HepG2 (cell line): Measurements from ENCODE around the gene UPK1B. TPM values are rescaled to one million over a fixed set of nuclear protein-coding genes. Genes with fewer than 3 reads are reported as not detected.

Experiments used
- ATAC-seq: fragments of 200-7000 bp; cut with Tn5 transposase; 3 replicates; pipeline ENCODE4 v1.9.1; 2020; ENCODE audit warnings: mild to moderate bottlenecking, moderate library complexity
- BruUV-seq: library from RNA; stranded (reverse); fragments of 400-500 nt; replicated peaks from 2 replicates; lab custom pipeline; 2021; lab: Mats Ljungman, UMichigan
- CTCF ChIA-PET: fragments of 300-600 bp; formaldehyde crosslinking; extraction: SDS; loops from one replicate; lab custom pipeline; 2021; ENCODE audit warnings: low total read pairs, inconsistent platforms, low intra/inter-chr PET ratio; lab: Yijun Ruan, JAX
- POLR2A ChIA-PET: fragments of 350-600 bp; sonication (Branson Sonifier 250); formaldehyde crosslinking; loops from one replicate; lab custom pipeline; 2020; ENCODE audit warnings: antibody characterized with exemption, inconsistent platforms; lab: Yijun Ruan, JAX
- DNase-seq: peaks from one replicate; pipeline ENCODE4 v3.0.0-alpha.2; 2015; ENCODE audit warnings: low spot score
- FAIRE-seq: peaks from 3 replicates; lab custom pipeline; 2011; peaks lifted over from hg19 to GRCh38; lab: Jason Lieb, UNC
- H2AFZ ChIP-seq: one replicate; pipeline ENCODE4 v1.6.1; 2011; ENCODE audit warnings: low read length, inconsistent platforms
- H3K27ac ChIP-seq: fragments of 300-600 bp; 3 replicates; pipeline ENCODE4 v1.8.0; 2011; ENCODE audit warnings: mixed run types, mild to moderate bottlenecking, mixed read lengths, low read length, inconsistent platforms; ENCODE audit not compliant: insufficient read depth; ENCODE audit errors: extremely low read length
- H3K27me3 ChIP-seq, 2 experiments: fragments of 200-600 bp in 1 of 2; 2 replicates in 1 of 2; 3 replicates in 1 of 2; pipeline versions ENCODE4 v1.6.0 to v1.8.0; 2011; ENCODE audit warnings: low read length in 2 of 2, mild to moderate bottlenecking in 2 of 2, moderate library complexity in 2 of 2, inconsistent platforms in 1 of 2; ENCODE audit not compliant: insufficient read depth in 2 of 2, control insufficient read depth in 1 of 2
- H3K36me3 ChIP-seq, 2 experiments: fragments of 200-600 bp in 1 of 2; replicated peaks in 1 of 2; 2 replicates in 1 of 2; 3 replicates in 1 of 2; pipeline versions ENCODE4 v1.5.1 to v1.8.0; 2011; ENCODE audit warnings: low read length in 2 of 2, inconsistent platforms in 1 of 2; ENCODE audit not compliant: insufficient read depth in 2 of 2, control insufficient read depth in 1 of 2
- H3K4me1 ChIP-seq: 2 replicates; pipeline ENCODE4 v1.5.1; 2012; ENCODE audit warnings: low read length, inconsistent platforms; ENCODE audit not compliant: insufficient read depth
- H3K4me2 ChIP-seq: 2 replicates; pipeline ENCODE4 v1.6.0; 2011; ENCODE audit warnings: low read depth, low read length, inconsistent platforms
- H3K4me3 ChIP-seq, 3 experiments: fragments of 200-600 bp in 1 of 3; sonication (generic), shearing (Covaris generic) in 1 of 3; replicated peaks in 1 of 3; 2 replicates each; pipeline ENCODE4 v1.5.1; 2011 to 2016; ENCODE audit warnings: low read length in 3 of 3, inconsistent platforms in 2 of 3, low read depth in 2 of 3, mild to moderate bottlenecking in 2 of 3, control low read depth in 1 of 3, mixed read lengths in 1 of 3; ENCODE audit not compliant: insufficient read depth in 1 of 3
- H3K79me2 ChIP-seq: one replicate; pipeline ENCODE4 v1.6.1; 2011; ENCODE audit warnings: low read length, inconsistent platforms; ENCODE audit not compliant: insufficient read depth
- H3K9ac ChIP-seq: 2 replicates; pipeline ENCODE4 v1.6.0; 2011; ENCODE audit warnings: mild to moderate bottlenecking, low read depth, low read length, inconsistent platforms; ENCODE audit not compliant: insufficient read depth
- H3K9me3 ChIP-seq: 2 replicates; pipeline ENCODE4 v1.5.1; 2012; ENCODE audit warnings: mild to moderate bottlenecking, low read length
- H4K20me1 ChIP-seq: 2 replicates; pipeline ENCODE4 v1.6.0; 2011; ENCODE audit warnings: inconsistent platforms, mild to moderate bottlenecking, low read length, moderate library complexity; ENCODE audit not compliant: insufficient read depth
- HNF4A ChIP-seq: sonication (generic); formaldehyde crosslinking; IDR thresholded peaks from 2 replicates; pipeline ENCODE4 v1.4.0; 2020; ENCODE audit warnings: missing genetic modification reagents
- NFIB ChIP-seq: sonication (generic); formaldehyde crosslinking; IDR thresholded peaks from 2 replicates; pipeline ENCODE4 v1.9.0; 2021; ENCODE audit warnings: missing genetic modification reagents, mild to moderate bottlenecking, borderline replicate concordance
- SMC3 ChIP-seq: IDR thresholded peaks from 2 replicates; pipeline ENCODE4 v1.6.1; 2011; ENCODE audit warnings: low read length, improper control_type of control experiment
- TBP ChIP-seq: sonication (generic); formaldehyde crosslinking; IDR thresholded peaks from 2 replicates; pipeline ENCODE4 v1.5.0; 2020; ENCODE audit warnings: missing genetic modification reagents
- ZFAT ChIP-seq: sonication (generic); formaldehyde crosslinking; conservative IDR thresholded peaks from 2 replicates; pipeline ENCODE4 v1.8.1; 2023; ENCODE audit warnings: missing genetic modification reagents, inconsistent platforms
- ZKSCAN8 ChIP-seq: IDR thresholded peaks from 2 replicates; pipeline ENCODE4 v1.6.1; 2016; ENCODE audit warnings: borderline replicate concordance, missing genetic modification reagents, missing compliant biosample characterization
- ZNF337 ChIP-seq: sonication (generic); formaldehyde crosslinking; IDR thresholded peaks from 2 replicates; pipeline ENCODE4 v1.5.1; 2020; ENCODE audit warnings: missing genetic modification reagents, low read depth, mild to moderate bottlenecking, borderline replicate concordance
- ZNF382 ChIP-seq: sonication (generic); formaldehyde crosslinking; IDR thresholded peaks from 2 replicates; pipeline ENCODE4 v1.5.0; 2020; ENCODE audit warnings: missing genetic modification reagents, mild to moderate bottlenecking, borderline replicate concordance
- ZNF879 ChIP-seq: sonication (generic); formaldehyde crosslinking; IDR thresholded peaks from 2 replicates; pipeline ENCODE4 v1.8.1; 2023; ENCODE audit warnings: missing genetic modification reagents
- WGBS: methylation state at CpG from one replicate; pipeline ENCODE4 v1.1.6; 2017; ENCODE audit warnings: low lambda C conversion rate; 5-methylcytosine and 5-hydroxymethylcytosine counted together
- in situ Hi-C: cut with HindIII; loops from 2 replicates; pipeline ENCODE4 v1.10.0; 2017; ENCODE audit warnings: low pct_unique_long_range_greater_than_20kb; ENCODE audit not compliant: extremely low pct_ligation_motif_present
- intact Hi-C: fragments of 100-400 bp; cut with micrococcal nuclease; formaldehyde crosslinking; loops from one replicate; pipeline ENCODE4 v1.10.0; 2022; ENCODE audit not compliant: unreplicated experiment
- polyA plus RNA-seq, 8 experiments: library from polyadenylated mRNA; depleted of rRNA in 3 of 8; stranded (reverse) in 7 of 8; unstranded in 1 of 8; fragments of >200 nt; fragmentation: Illumina TruSeq in 4 of 8; extraction: Trizol in 4 of 8; gene quantifications; 2 replicates each; pipeline versions ENCODE4 v1.2.1 to v1.2.3, GENCODE V29; 2011 to 2016; ENCODE audit warnings: low read depth in 4 of 8, missing spikeins in 1 of 8, mixed read lengths in 1 of 8; ENCODE audit not compliant: insufficient read depth in 1 of 8
- total RNA-seq, 5 experiments: library from RNA; depleted of rRNA; stranded (reverse); fragments of >200 nt; fragmentation: Illumina TruSeq; extraction: Trizol; gene quantifications; 2 replicates each; pipeline ENCODE4 v1.2.3, GENCODE V29; 2016; ENCODE audit warnings: low read depth in 1 of 5
- TF ChIP-seq, protein P1 (sequence below): IDR thresholded peaks from 2 replicates; pipeline ENCODE4 v1.4.0; 2020; ENCODE audit warnings: mild to moderate bottlenecking, missing genetic modification reagents
- TF ChIP-seq, protein P2 (sequence below): IDR thresholded peaks from 2 replicates; pipeline ENCODE4 v1.6.1; 2012; ENCODE audit warnings: low read length, improper control_type of control experiment
- TF ChIP-seq, protein P3 (sequence below): sonication (generic); formaldehyde crosslinking; IDR thresholded peaks from 2 replicates; pipeline ENCODE4 v1.4.0; 2020; ENCODE audit warnings: missing genetic modification reagents

Gene UPK1B
- total and polyA plus RNA-seq, 2 of the 13 experiments (the other 11 are each of a cell fraction or from before 2014, with no cell fraction given): not detected

DNA sequence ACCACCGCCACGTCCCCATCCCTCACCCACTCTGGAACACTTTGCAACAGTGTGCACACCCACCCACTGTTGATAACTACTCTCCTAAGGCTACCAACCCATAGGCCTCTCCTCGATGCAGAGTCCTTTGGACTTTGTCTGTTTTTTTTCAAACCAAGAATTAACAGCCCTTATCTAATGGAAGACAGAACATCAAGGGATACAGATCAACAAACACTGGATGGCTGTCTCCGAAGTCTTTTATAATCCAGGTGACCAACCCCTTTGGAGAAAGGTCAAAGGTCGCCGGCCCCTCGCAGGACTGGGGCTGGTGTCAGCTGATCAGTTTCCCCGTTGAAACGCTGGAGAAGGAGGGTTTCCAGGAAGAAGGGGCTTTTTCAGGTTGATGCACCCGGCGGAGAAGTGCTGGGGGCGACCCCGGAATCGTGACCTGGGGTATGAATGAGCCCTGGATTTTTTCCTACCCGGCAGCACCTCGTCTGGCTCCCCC, 66.7 kb downstream of the UPK1B start (continued):
- TF ChIP-seq, protein P1, sequence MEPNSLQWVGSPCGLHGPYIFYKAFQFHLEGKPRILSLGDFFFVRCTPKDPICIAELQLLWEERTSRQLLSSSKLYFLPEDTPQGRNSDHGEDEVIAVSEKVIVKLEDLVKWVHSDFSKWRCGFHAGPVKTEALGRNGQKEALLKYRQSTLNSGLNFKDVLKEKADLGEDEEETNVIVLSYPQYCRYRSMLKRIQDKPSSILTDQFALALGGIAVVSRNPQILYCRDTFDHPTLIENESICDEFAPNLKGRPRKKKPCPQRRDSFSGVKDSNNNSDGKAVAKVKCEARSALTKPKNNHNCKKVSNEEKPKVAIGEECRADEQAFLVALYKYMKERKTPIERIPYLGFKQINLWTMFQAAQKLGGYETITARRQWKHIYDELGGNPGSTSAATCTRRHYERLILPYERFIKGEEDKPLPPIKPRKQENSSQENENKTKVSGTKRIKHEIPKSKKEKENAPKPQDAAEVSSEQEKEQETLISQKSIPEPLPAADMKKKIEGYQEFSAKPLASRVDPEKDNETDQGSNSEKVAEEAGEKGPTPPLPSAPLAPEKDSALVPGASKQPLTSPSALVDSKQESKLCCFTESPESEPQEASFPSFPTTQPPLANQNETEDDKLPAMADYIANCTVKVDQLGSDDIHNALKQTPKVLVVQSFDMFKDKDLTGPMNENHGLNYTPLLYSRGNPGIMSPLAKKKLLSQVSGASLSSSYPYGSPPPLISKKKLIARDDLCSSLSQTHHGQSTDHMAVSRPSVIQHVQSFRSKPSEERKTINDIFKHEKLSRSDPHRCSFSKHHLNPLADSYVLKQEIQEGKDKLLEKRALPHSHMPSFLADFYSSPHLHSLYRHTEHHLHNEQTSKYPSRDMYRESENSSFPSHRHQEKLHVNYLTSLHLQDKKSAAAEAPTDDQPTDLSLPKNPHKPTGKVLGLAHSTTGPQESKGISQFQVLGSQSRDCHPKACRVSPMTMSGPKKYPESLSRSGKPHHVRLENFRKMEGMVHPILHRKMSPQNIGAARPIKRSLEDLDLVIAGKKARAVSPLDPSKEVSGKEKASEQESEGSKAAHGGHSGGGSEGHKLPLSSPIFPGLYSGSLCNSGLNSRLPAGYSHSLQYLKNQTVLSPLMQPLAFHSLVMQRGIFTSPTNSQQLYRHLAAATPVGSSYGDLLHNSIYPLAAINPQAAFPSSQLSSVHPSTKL (CRISPR knock-in tag): no peak
- TF ChIP-seq HNF4A (CRISPR knock-in tag) (peak; percentile 76), ZFAT (CRISPR knock-in tag) (no peak)

DNA sequence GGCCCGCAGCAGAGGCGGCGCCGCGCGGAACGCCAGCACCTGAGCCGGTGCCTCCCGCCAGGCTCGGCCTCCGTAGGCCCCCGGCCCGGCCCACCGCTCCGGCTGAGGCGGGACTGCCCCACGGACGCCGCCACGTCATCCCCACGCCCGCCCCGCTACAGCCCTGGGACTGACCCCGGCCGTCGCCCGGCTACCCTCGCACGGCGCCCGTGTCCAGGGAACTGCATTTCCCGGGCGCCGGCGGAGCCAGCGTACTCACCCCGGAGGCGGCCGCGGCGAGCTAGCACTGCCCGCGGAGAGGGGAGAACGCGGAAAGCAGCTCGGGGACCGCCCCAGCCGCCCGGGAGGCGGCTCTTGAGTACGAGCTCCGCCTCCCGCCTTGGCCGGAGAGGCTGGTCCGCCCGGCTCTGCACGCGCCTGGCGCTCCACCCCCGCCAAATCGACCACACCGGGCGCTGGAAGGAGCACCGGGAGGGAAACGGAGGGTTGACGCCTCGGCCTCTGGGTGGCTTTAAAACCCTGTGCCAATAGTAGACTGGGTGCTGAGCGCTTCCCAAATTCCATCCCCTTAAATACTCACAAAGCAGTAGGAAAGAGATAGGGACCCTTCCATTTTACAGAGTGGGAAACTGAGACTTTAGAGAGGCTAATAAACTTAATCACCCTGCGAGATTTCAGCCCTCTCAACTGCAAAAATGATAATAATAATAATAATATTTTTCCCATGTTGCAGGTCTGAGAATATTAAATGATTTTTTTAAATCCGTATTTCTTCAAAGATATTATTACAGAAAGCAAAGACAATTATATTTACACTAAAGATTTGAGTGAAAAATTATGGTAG, 67.4 kb downstream of the UPK1B start, which contains the start of gene B4GALT4:
B4GALT4 (minus strand) TSS at position 288 of the 844 bp plus-strand sequence. CDS start 10,779 bp downstream, outside the sequence.
- Histone ChIP-seq H3K27me3 (no peaks in the 10 kb centered on the region), H3K9ac (peak within 1 kb of the TSS; percentile 81), H3K79me2 (peaks cover 19% of the 10 kb centered on the region), H3K36me3 (peaks cover 0 to 6% of the 10 kb centered on the region in 2 experiments; a peak in 2 of 5 replicates), H3K27ac (peak within 1 kb of the TSS; percentile 98), H3K4me2 (peak within 1 kb of the TSS; percentile 95), H3K4me1 (peaks cover 20% of the 10 kb centered on the region), H4K20me1 (no peaks in the 10 kb centered on the region), H3K9me3 (no peaks in the 10 kb centered on the region), H3K4me3 (peak within 1 kb of the TSS; percentile 72 to 85 (median 82)), H2AFZ (no peak within 1 kb of the TSS)
- WGBS: 0% methylated on average over 13 of the region's 70 CpGs
- BruUV-seq: TSS peak; percentile 88
- intact Hi-C loops (loop anchor here (1.0 to 2.0 kb wide), 3 partner anchors 96 to 434 kb away; no protein-coding TSS in a partner anchor), in situ Hi-C loops (no loop called here)
- ChIA-PET POLR2A (interaction anchor here (0.7 to 2.1 kb wide), 12 partner anchors 14 to 1108 kb away, joined by 3 to 18 read pairs (median 4); partner anchors contain the start of genes LRRC58, POGLUT1, TIMMDC1 and TMEM39A), CTCF (interaction anchor here (2.5 kb wide), 1 partner anchor 96 kb away, joined by 18 read pairs; the partner anchor contains the start of gene TEX55)
- ATAC-seq (peak; percentile 95), FAIRE-seq (peak; percentile 21), DNase-seq (peak; percentile 73)
- no peak for TF ChIP-seq SMC3
- no peak for TF ChIP-seq NFIB (CRISPR knock-in tag)
- TF ChIP-seq, protein P2, sequence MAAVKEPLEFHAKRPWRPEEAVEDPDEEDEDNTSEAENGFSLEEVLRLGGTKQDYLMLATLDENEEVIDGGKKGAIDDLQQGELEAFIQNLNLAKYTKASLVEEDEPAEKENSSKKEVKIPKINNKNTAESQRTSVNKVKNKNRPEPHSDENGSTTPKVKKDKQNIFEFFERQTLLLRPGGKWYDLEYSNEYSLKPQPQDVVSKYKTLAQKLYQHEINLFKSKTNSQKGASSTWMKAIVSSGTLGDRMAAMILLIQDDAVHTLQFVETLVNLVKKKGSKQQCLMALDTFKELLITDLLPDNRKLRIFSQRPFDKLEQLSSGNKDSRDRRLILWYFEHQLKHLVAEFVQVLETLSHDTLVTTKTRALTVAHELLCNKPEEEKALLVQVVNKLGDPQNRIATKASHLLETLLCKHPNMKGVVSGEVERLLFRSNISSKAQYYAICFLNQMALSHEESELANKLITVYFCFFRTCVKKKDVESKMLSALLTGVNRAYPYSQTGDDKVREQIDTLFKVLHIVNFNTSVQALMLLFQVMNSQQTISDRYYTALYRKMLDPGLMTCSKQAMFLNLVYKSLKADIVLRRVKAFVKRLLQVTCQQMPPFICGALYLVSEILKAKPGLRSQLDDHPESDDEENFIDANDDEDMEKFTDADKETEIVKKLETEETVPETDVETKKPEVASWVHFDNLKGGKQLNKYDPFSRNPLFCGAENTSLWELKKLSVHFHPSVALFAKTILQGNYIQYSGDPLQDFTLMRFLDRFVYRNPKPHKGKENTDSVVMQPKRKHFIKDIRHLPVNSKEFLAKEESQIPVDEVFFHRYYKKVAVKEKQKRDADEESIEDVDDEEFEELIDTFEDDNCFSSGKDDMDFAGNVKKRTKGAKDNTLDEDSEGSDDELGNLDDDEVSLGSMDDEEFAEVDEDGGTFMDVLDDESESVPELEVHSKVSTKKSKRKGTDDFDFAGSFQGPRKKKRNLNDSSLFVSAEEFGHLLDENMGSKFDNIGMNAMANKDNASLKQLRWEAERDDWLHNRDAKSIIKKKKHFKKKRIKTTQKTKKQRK: no peak
- no peak for TF ChIP-seq ZNF382
- no peak for TF ChIP-seq TBP (CRISPR knock-in tag)
- peak; percentile 23; the same call in 1 of the 2 replicates for TF ChIP-seq ZNF879
- peak; percentile 23; the same call in 1 of the 2 replicates for TF ChIP-seq ZNF337 (CRISPR knock-in tag)
- TF ChIP-seq, protein P3, sequence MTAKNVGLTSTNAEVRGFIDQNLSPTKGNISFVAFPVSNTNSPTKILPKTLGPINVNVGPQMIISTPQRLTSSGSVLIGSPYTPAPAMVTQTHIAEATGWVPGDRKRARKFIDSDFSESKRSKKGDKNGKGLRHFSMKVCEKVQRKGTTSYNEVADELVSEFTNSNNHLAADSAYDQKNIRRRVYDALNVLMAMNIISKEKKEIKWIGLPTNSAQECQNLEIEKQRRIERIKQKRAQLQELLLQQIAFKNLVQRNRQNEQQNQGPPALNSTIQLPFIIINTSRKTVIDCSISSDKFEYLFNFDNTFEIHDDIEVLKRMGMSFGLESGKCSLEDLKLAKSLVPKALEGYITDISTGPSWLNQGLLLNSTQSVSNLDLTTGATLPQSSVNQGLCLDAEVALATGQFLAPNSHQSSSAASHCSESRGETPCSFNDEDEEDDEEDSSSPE (CRISPR knock-in tag): peak; percentile 88
- no peak for TF ChIP-seq ZKSCAN8 (CRISPR knock-in tag)
